ENCODE measurements around the gene SMIM9. TPM values are rescaled to one million over a fixed set of nuclear protein-coding genes. Genes with fewer than 3 reads are reported as not detected.
"Not testable (repeated sequence)": the region's sequence is repeated elsewhere in the genome, so short reads cannot be mapped to it uniquely, and the experiment has no call there.

The SMIM9 gene
- total RNA-seq, 2 donors from 2014 or later: not detected

DNA sequence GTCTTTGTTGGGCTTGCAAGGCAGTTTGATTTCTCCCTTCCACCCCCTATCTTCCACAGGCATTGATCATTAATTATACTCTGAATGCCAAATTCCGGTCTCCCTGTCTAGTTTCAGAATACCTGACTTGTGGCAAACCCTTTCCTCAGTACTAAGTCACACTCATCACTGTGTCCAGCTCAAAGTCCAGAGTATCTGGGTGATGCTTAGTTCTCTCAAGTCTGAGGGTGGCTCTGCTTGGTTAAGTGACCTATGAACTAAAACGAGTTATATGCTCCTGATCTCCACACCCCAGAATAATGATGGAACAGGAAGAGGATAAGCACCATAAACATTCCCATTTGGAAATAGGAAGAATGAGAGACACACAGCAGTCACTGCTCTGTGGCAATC, 6.5 kb downstream of the SMIM9 start:
- Histone ChIP-seq H3K4me3 (no peak overlapping the region), H3K9me3 (no peaks in the 10 kb centered on the region), H3K36me3 (no peaks in the 10 kb centered on the region), H3K27ac (no peak overlapping the region), H3K4me1 (ENCODE audit: control insufficient read depth in 1 of 2, low read depth in 2 of 2) (no peaks in the 10 kb centered on the region), H3K27me3 (replicated peaks; ENCODE audit: insufficient read depth) (no peaks in the 10 kb centered on the region)
- ATAC-seq (ENCODE audit: insufficient number of reproducible peaks, low FRiP score, low read depth) (no peak), DNase-seq (ENCODE audit: low spot score) (no peak)
- no peak for TF ChIP-seq CTCF (IDR thresholded peaks at IDR 0.05)

GRCh38 chrX:154827194-154828015, 7.1 kb downstream of the SMIM9 start:
- no peak for ATAC-seq (ENCODE audit: insufficient number of reproducible peaks, low FRiP score, low read depth)
- H3K27me3 ChIP-seq (replicated peaks; ENCODE audit: insufficient read depth): no peaks in the 10 kb centered on the region
- TF ChIP-seq CTCF (IDR thresholded peaks at IDR 0.05): no peak

GRCh38 chrX:154825586-154825985, 8.9 kb downstream of the SMIM9 start:
- not testable (repeated sequence) for H3K27ac ChIP-seq; H3K27me3 ChIP-seq (replicated peaks; ENCODE audit: insufficient read depth); H3K36me3 ChIP-seq; H3K9me3 ChIP-seq; H3K4me3 ChIP-seq; DNase-seq (ENCODE audit: low spot score); H3K4me1 ChIP-seq (ENCODE audit: control insufficient read depth in 1 of 2, low read depth in 2 of 2); ATAC-seq (ENCODE audit: insufficient number of reproducible peaks, low FRiP score, low read depth)

More at GRCh38 chrX:154827194-154828015, 7.1 kb downstream of the SMIM9 start:
- Histone ChIP-seq H3K4me3 (no peak overlapping the region), H3K9me3 (no peaks in the 10 kb centered on the region), H3K27ac (no peak overlapping the region), H3K4me1 (ENCODE audit: control insufficient read depth in 1 of 2, low read depth in 2 of 2) (no peaks in the 10 kb centered on the region), H3K36me3 (no peaks in the 10 kb centered on the region)
- no peak for DNase-seq (ENCODE audit: low spot score)

GRCh38 chrX:154824638-154825037, 9.8 kb downstream of the SMIM9 start:
- no peak for DNase-seq (ENCODE audit: low spot score)
- Histone ChIP-seq H3K4me3 (no peak overlapping the region), H3K27ac (no peak overlapping the region), H3K27me3 (replicated peaks; ENCODE audit: insufficient read depth) (no peaks in the 10 kb centered on the region), H3K9me3 (no peaks in the 10 kb centered on the region), H3K4me1 (ENCODE audit: control insufficient read depth in 1 of 2, low read depth in 2 of 2) (no peaks in the 10 kb centered on the region), H3K36me3 (no peaks in the 10 kb centered on the region)
- ATAC-seq (ENCODE audit: insufficient number of reproducible peaks, low FRiP score, low read depth): no peak
- no peak for TF ChIP-seq CTCF (IDR thresholded peaks at IDR 0.05)

GRCh38 chrX:154822029-154822428, 12.4 kb downstream of the SMIM9 start:
- no peak for TF ChIP-seq CTCF (IDR thresholded peaks at IDR 0.05)
- no peak for ATAC-seq (ENCODE audit: insufficient number of reproducible peaks, low FRiP score, low read depth)
- no peak overlapping the region for H3K4me3 ChIP-seq
- H3K4me1 ChIP-seq (ENCODE audit: control insufficient read depth in 1 of 2, low read depth in 2 of 2): no peaks in the 10 kb centered on the region
- no peaks in the 10 kb centered on the region for H3K9me3 ChIP-seq
- no peak for DNase-seq (ENCODE audit: low spot score)
- H3K27ac ChIP-seq: no peak overlapping the region
- no peaks in the 10 kb centered on the region for H3K36me3 ChIP-seq
- no peaks in the 10 kb centered on the region for H3K27me3 ChIP-seq (replicated peaks; ENCODE audit: insufficient read depth)

DNA sequence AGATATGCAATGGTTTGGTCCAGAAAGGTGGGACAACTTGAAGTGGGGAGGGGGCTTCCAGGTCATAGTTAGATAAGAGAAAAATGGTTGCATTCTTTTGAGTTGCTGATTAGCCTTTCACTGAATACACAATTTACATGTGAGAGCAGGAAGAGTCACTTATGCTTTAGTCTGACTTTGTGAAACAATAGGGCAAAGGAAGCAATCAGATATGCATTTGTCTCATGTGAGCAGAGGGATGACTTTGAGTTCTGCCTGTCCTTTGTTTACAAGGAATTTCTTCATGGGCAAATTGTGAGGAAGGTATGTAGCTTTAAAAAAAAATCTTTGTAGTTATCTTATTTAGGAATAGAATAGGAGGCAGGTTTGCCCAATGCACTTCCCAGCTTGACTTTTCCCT, 12.9 kb downstream of the SMIM9 start:
- TF ChIP-seq CTCF (IDR thresholded peaks at IDR 0.05): no peak

More for the DNA sequence above, 12.9 kb downstream of the SMIM9 start:
- no peak overlapping the region for H3K4me3 ChIP-seq
- H3K9me3 ChIP-seq: no peaks in the 10 kb centered on the region
- H3K27ac ChIP-seq: no peak overlapping the region
- ATAC-seq (ENCODE audit: insufficient number of reproducible peaks, low FRiP score, low read depth) (no peak), DNase-seq (ENCODE audit: low spot score) (no peak)
- H3K36me3 ChIP-seq: no peaks in the 10 kb centered on the region
- no peaks in the 10 kb centered on the region for H3K27me3 ChIP-seq (replicated peaks; ENCODE audit: insufficient read depth)
- H3K4me1 ChIP-seq (ENCODE audit: control insufficient read depth in 1 of 2, low read depth in 2 of 2): no peaks in the 10 kb centered on the region
